NCI-H748 (cell line): ENCODE data around the gene IZUMO2.
A peak's percentile ranks its signal among the peaks of the same experiment; 100 is the strongest.
"Not testable (repeated sequence)": the region's sequence is repeated elsewhere in the genome, so short reads cannot be mapped to it uniquely, and the experiment has no call there.

Experiments used
- DNase-seq: peaks from one replicate; lab custom pipeline; 2025; ENCODE audit not compliant: unreplicated experiment; lab: John Stamatoyannopoulos, UW

The IZUMO2 gene

GRCh38 chr19:50187937-50188336, 24.9 kb upstream of the IZUMO2 start:
- no peak for DNase-seq

DNA sequence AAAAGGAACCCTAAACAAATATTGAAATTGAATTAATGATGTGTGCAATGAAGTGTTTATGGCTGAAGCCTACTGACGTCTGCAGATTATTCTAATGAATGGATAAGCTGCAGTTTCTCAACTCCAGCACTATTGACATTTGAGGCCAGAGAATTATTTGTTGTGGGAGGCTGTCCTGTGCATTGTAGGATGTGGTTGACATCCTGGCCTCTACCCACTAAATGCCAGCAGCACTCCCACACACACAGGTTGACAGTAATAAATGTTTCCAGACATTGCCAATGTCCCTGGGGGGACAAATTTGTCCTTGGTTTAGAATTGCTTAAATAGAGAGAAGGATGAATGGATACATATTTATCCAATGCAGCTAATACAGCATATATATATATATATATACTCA, 21.1 kb upstream of the IZUMO2 start:
- DNase-seq, result peak; percentile 38

DNA sequence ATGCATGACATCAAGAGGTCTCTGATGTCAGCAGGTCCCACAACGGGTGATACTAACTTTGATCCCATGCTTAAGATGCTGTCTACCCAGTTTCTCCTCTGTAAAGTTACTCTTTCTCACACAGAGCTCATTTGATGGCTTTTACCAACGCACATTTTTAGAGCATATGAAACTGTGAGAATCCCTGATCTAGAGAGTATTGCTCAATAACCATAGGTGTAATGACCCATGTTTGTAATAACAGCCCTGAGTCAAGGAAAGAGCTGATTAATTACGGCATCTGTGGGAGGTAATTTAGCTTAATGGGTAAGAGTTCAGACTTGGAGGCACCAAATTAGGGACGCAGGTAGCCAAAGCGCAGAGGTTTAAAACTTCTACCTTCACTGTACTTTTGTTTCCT, 18.0 kb upstream of the IZUMO2 start:
- DNase-seq, result no peak

GRCh38 chr19:50178859-50179537, 15.9 kb upstream of the IZUMO2 start:
- DNase-seq, result no peak

GRCh38 chr19:50178320-50178719, 15.2 kb upstream of the IZUMO2 start:
- no peak for DNase-seq

GRCh38 chr19:50176775-50177174, 13.7 kb upstream of the IZUMO2 start:
- no peak for DNase-seq

- no peak for DNase-seq
Measured at GRCh38 chr19:50175924-50176323, 12.8 kb upstream of the IZUMO2 start.

GRCh38 chr19:50174100-50174793, 11.2 kb upstream of the IZUMO2 start:
- DNase-seq, result peak; percentile 37

GRCh38 chr19:50173127-50173526, 10.0 kb upstream of the IZUMO2 start:
- DNase-seq, result no peak

GRCh38 chr19:50172726-50173125, 9.6 kb upstream of the IZUMO2 start:
- DNase-seq, result no peak

DNA sequence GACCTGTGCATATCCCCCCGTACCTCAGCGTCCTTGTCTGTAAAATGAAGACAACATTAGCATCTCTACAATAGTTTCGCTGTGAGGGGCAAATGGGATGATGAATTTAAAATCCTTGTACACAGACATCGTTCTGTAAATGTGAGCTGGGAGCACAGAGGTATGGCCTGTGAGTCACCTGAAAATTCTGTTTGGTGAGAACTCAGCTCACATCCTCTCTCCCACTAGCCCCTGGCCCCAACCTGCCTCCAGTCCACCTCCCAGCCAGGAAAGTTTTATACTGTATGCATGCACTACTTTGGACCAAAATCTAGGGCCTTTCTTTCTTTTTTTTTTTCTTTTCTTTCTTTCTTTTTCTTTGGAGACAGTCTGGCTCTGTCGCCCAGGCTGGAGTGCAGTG, 8.7 kb upstream of the IZUMO2 start:
- no peak for DNase-seq

DNA sequence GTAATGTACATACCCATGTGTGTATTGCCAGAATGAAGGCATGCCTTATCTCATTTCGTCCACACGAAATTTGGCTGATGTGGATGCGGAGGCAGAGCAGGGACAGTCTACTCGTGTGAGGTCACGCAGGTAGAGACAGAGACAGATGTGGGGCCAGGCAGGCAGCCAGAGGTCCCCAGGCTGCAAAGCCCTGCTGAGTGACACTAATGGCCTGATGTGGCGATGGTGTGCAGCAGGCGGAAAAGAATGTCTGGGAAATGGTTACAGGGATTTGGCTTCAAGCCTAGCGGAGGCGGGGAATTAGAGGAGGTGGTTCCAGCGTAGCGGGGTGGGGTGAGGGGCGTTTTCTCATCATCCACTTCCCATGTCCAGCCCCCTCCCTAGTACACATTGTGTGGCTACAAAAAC, 4.2 kb upstream of the IZUMO2 start:
- DNase-seq, result peak; percentile 53

- DNase-seq, result no peak
Measured at GRCh38 chr19:50159078-50159477, 4.0 kb downstream of the IZUMO2 start.

DNA sequence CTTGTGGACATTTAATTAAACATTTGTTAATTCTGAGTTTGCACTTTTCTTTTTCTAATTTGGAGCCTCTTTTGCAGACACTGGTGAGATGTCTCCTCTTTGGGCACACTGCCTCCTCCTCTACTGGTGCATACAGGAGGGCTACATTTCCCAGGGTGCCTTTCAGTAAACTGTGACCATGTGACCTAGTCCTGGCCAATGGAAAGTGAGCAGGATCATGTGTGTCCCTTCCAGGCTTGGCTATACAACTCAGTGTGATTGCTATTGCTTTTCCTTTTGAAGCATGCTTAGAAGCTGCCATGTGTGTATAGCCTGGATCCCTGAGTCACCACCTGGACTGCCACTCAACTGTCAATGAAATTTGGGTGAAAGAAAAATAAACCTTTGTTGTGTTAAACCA, 4.5 kb downstream of the IZUMO2 start:
- DNase-seq, result no peak

GRCh38 chr19:50155520-50156109, 7.5 kb downstream of the IZUMO2 start:
- DNase-seq, result peak; percentile 36

GRCh38 chr19:50154529-50154928, 8.6 kb downstream of the IZUMO2 start:
- no peak for DNase-seq

- no peak for DNase-seq
Measured at GRCh38 chr19:50152578-50152977, 10.5 kb downstream of the IZUMO2 start.

DNA sequence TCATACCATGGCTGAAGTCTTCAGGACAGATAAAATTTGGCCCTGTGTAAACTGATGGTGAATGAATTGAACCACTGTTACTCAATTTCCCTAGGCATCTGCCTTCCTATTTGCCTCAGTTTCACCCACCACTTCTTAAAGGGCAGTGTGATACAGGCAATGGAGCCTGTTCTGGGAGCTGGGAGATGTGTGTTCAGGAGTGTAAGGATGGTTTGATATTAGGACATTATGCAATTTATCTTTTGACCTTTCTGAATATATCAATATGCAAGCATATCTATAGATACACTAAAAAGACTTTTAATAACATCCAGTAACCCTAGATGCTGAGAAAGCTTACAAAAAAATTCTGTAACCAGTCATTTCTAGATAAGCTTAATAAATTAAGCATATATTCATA, 14.6 kb downstream of the IZUMO2 start:
- no peak for DNase-seq

DNA sequence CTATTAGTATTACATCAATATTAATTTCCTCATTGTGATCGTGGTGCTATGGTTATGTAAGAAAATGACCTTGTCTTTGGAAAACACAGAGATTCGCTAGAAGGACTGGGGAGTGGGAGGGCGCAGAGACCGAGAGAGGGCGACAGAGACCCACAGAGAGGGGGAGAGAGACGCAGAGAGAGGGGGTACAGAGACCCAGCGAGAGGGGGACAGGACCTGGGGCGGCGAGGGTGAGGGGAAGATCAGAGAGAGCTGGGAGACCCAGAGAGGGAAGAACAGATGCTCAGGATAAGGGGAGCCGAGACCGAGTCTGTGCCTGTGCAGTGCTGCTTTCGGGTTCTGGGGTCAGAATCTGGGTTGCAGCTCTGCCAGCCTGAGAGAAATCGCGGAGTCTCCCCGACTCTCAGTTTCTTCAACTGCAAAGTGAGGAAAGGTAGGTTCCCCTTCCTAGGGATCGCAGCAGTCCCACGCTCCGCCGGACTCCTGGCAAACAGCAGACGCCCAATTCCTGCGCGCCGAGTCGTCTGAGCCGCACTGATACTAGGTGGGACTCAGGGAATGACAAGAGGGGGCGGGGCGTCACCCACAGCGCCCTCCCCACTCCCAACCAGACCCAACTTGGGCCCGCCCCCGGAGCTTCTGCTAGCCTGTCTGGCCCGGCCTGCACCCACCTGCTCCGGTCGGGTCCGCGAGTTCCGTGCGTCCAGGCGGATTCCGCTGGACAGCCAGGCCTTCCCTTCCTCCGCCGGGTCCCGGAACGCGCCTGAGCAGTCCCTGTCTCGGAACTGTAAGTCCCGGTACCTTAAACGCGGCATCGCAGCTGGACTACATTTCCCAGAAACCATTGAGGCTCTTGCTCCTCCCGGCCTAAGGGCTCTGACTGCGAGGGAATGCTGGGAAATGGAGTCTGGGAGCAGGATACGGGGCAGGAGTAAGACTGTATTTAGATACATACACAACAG, 15.3 kb downstream of the IZUMO2 start:
- DNase-seq, result peak; percentile 95

GRCh38 chr19:50141921-50142320, 21.2 kb downstream of the IZUMO2 start:
- not testable (repeated sequence) for DNase-seq

DNA sequence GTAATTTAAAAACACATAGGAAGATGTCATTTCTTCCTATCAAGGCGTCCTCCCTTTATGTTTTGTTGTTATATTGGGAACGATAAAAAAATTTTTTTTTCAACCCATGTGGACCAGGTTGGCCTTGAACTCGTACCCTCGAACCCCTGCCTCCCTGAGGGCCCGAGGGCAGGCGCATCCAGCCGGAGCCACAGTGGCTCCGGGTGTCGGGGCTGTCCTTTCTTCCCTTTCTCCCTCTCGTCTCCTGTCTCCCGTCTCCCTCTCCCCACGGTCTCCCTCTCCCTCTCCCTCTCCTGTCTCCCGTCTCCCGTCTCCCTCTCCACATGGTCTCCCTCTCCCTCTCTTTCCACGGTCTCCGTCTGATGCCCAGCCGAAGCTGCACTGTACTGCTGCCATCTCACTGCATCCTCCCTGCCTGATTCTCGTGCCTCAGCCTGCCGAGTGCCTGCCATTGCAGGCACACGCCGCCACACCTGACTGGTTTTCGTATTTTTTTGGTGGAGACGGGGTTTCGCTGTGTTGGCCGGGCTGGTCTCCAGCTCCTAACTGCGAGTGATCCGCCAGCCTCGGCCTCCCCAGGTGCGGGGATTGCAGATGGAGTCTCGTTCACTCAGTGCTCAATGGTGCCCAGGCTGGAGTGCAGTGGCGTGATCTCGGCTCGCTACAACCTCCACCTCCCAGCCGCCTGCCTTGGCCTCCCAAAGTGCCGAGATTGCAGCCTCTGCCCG, 22.8 kb downstream of the IZUMO2 start:
- not testable (repeated sequence) for DNase-seq
